Activated T-cell treated with anti-CD3 and anti-CD28 coated beads, Interleukin-2, amount 50 U/mL, for 72 hours (primary cell): Measurements from ENCODE around the gene TRPC4. TPM values are rescaled to one million over a fixed set of nuclear protein-coding genes. Genes with fewer than 3 reads are reported as not detected.

ENCODE experiments used
- ATAC-seq, 2 donors: fragments of 150-1000 bp; cut with Tn5 transposase; replicated peaks in 1 of 2; 2 replicates each; pipeline ENCODE4 v1.10.0; 2021; ENCODE audit warnings: moderate library complexity in 2 of 2, mild to moderate bottlenecking in 1 of 2
- DNase-seq, 2 donors: peaks; one replicate each; pipeline ENCODE4 v3.0.0; 2021 to 2022; ENCODE audit warnings: mixed read lengths in 1 of 2
- H3K27ac Mint-ChIP-seq: one replicate; pipeline ENCODE4 v1.8.0; 2022; ENCODE audit warnings: mild to moderate bottlenecking, moderate library complexity, mixed read lengths
- H3K27me3 Mint-ChIP-seq: one replicate; pipeline ENCODE4 v1.8.0; 2022; ENCODE audit warnings: low read depth, mixed read lengths
- H3K36me3 Mint-ChIP-seq, 2 donors: one replicate each; pipeline ENCODE4 v1.8.0; 2022; ENCODE audit warnings: mixed read lengths in 2 of 2, mild to moderate bottlenecking in 1 of 2; ENCODE audit not compliant: insufficient read depth in 2 of 2
- H3K4me1 Mint-ChIP-seq: one replicate; pipeline ENCODE4 v1.8.0; 2022; ENCODE audit warnings: low read depth, mixed read lengths
- H3K4me3 Mint-ChIP-seq, 2 donors: one replicate each; pipeline ENCODE4 v1.8.0; 2022; ENCODE audit warnings: mild to moderate bottlenecking in 2 of 2, mixed read lengths in 2 of 2, moderate library complexity in 2 of 2
- H3K9me3 Mint-ChIP-seq, 2 donors: one replicate each; pipeline ENCODE4 v1.8.0; 2022; ENCODE audit warnings: mixed read lengths in 2 of 2
- total RNA-seq, 2 donors: library from RNA; stranded (reverse); gene quantifications; one replicate each; pipeline ENCODE4 v1.2.3, GENCODE V29; 2022

TRPC4 gene
- total RNA-seq, 2 donors from 2014 or later: not detected

DNA sequence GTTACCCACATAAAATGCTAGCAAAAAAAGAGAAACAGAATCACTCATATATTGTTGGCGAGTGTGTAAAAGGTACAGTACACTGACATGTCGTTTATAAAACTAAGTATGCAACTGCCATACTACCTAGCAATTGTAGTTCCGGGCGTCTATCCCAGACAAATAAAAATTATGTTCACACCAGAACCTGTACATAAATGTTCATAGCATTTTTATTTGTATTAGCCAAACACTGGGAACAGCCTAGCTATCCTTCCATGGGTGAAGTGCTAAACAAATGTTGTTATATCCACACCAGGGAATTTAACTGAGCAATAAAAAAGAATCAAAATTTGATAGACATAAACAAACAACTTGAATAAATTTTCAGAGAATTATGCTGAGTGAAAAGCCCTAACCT, 242.1 kb downstream of the TRPC4 start:
- no peaks in the 10 kb centered on the region for H3K36me3 Mint-ChIP-seq
- H3K4me1 Mint-ChIP-seq: no peaks in the 10 kb centered on the region
- no peak overlapping the region for H3K27ac Mint-ChIP-seq
- H3K27me3 Mint-ChIP-seq: no peaks in the 10 kb centered on the region
- no peak overlapping the region for H3K4me3 Mint-ChIP-seq
- no peak for DNase-seq
- no peak for ATAC-seq
- H3K9me3 Mint-ChIP-seq: peaks cover 2 to 10% of the 10 kb centered on the region in 2 donors

DNA sequence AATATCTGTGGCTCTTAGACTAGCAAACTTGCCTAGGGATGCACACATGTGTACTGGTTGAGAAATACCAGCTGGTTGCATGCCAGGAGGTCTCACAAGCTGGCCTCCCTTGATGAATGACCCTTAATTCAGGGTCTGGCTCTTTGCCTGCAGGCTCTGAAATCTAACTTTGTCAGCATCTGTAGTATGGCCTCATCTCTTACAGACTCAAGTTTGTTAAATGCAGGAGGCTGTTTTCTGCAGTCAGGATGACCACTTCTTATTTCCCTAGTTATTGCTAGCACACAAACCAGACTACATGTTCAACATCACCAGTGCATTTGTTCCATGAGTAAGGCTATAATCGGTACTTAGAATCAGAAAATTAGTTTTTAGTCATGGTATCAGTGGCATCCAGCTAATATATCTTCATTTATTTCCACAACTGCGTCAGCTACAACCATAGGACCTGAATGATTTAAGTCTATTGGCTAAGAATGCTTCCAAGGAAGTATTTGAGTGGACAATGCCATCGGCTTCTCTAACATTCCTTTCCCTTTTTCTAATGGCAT, 247.7 kb downstream of the TRPC4 start:
- no peak for ATAC-seq
- peaks cover 0 to 2% of the 10 kb centered on the region in 2 donors for H3K36me3 Mint-ChIP-seq
- no peak for DNase-seq
- H3K27me3 Mint-ChIP-seq: no peaks in the 10 kb centered on the region
- no peak overlapping the region for H3K27ac Mint-ChIP-seq
- H3K4me3 Mint-ChIP-seq: no peak overlapping the region
- H3K4me1 Mint-ChIP-seq: no peaks in the 10 kb centered on the region
- peaks cover 0 to 13% of the 10 kb centered on the region in 2 donors for H3K9me3 Mint-ChIP-seq

GRCh38 chr13:37618554-37618953, 251.0 kb downstream of the TRPC4 start:
- no peak overlapping the region for H3K27ac Mint-ChIP-seq
- no peaks in the 10 kb centered on the region for H3K4me1 Mint-ChIP-seq
- ATAC-seq: no peak
- H3K36me3 Mint-ChIP-seq: peaks cover 0 to 2% of the 10 kb centered on the region in 2 donors
- H3K27me3 Mint-ChIP-seq: no peaks in the 10 kb centered on the region
- no peak for DNase-seq
- H3K4me3 Mint-ChIP-seq: no peak overlapping the region
- peaks cover 0 to 7% of the 10 kb centered on the region in 2 donors for H3K9me3 Mint-ChIP-seq

DNA sequence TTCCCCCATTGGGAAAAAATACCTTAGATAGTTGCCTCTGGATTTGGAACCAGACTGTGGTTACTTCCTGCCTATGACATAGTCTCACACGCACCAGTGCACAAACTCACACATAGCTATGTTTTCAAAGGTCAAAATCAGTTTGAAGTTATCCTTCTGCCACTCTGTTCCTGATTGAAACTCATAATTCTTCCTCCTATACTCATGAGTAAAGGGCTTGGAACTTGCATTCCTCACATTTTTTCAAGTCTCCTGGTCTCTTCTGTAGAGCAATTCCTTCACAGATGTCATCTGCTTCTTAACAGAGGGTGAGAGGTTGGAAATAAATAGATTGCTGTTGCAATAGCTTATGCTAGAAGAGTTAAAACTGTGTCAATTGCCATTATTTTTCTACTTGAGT, 252.4 kb downstream of the TRPC4 start:
- no peaks in the 10 kb centered on the region for H3K4me1 Mint-ChIP-seq
- no peak overlapping the region for H3K27ac Mint-ChIP-seq
- H3K9me3 Mint-ChIP-seq: peaks cover 0 to 6% of the 10 kb centered on the region in 2 donors
- peaks cover 0 to 2% of the 10 kb centered on the region in 2 donors for H3K36me3 Mint-ChIP-seq
- no peak for ATAC-seq
- DNase-seq: no peak
- no peaks in the 10 kb centered on the region for H3K27me3 Mint-ChIP-seq
- H3K4me3 Mint-ChIP-seq: no peak overlapping the region

DNA sequence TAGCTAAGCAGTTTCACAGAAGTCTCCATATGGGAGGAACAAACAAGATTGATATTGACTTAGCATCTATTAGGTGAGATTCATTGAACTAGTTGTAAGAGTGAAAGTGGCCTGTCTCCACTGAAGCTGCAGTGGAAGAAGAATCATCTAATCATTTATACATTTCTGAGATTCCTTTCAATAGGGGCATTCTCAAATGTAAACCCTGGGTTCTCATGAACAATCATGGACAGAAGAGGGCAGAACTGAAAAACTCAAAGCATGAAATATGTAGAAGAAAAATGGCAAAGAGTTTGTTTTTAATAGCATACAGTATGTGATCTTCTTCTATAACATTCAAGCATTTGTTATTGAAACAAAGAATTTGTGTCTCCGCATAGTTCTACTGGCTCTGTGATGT, 253.4 kb downstream of the TRPC4 start:
- peaks cover 0 to 2% of the 10 kb centered on the region in 2 donors for H3K36me3 Mint-ChIP-seq
- ATAC-seq: no peak
- H3K9me3 Mint-ChIP-seq: peaks cover 0 to 4% of the 10 kb centered on the region in 2 donors
- H3K4me1 Mint-ChIP-seq: no peaks in the 10 kb centered on the region
- H3K4me3 Mint-ChIP-seq: no peak overlapping the region
- H3K27me3 Mint-ChIP-seq: no peaks in the 10 kb centered on the region
- DNase-seq: no peak
- H3K27ac Mint-ChIP-seq: no peak overlapping the region

DNA sequence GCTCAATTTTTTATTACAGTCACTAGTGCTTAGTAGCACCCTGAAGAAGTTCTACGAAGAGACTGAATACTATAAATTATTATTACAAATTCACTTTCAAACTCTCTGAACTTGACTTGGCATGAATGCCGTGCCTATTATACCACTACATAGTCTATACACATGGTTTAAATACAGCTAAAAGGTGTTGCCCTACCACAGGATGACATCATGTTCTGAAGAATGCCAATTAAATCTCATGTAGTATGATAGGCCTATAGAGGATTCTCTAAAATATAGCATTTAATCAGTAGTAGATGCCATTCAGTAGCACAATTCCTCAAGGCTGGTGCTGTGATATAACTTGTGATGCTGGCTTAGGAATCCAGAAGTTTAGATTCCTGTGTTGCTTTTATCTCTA, 254.3 kb downstream of the TRPC4 start:
- Mint-ChIP-seq H3K9me3 (no peaks in the 10 kb centered on the region), H3K27me3 (no peaks in the 10 kb centered on the region), H3K36me3 (no peaks in the 10 kb centered on the region), H3K4me1 (no peaks in the 10 kb centered on the region), H3K4me3 (no peak overlapping the region), H3K27ac (no peak overlapping the region)
- no peak for ATAC-seq
- no peak for DNase-seq

GRCh38 chr13:37613638-37614037, 255.9 kb downstream of the TRPC4 start:
- no peaks in the 10 kb centered on the region for H3K27me3 Mint-ChIP-seq
- H3K9me3 Mint-ChIP-seq: no peaks in the 10 kb centered on the region
- H3K4me3 Mint-ChIP-seq: no peak overlapping the region
- no peak overlapping the region for H3K27ac Mint-ChIP-seq
- ATAC-seq (no peak), DNase-seq (no peak)
- no peaks in the 10 kb centered on the region for H3K36me3 Mint-ChIP-seq
- no peaks in the 10 kb centered on the region for H3K4me1 Mint-ChIP-seq

GRCh38 chr13:37613236-37613635, 256.3 kb downstream of the TRPC4 start:
- Mint-ChIP-seq H3K27me3 (no peaks in the 10 kb centered on the region), H3K4me3 (no peak overlapping the region), H3K27ac (no peak overlapping the region), H3K4me1 (no peaks in the 10 kb centered on the region), H3K9me3 (no peaks in the 10 kb centered on the region), H3K36me3 (no peaks in the 10 kb centered on the region)
- ATAC-seq (no peak), DNase-seq (no peak)

- H3K9me3 Mint-ChIP-seq: peaks cover 3% of the 10 kb centered on the region in 2 donors
- H3K27ac Mint-ChIP-seq: no peak overlapping the region
- no peak overlapping the region for H3K4me3 Mint-ChIP-seq
- ATAC-seq: no peak
- H3K36me3 Mint-ChIP-seq: peaks cover 0 to 2% of the 10 kb centered on the region in 2 donors
- DNase-seq: no peak
- H3K4me1 Mint-ChIP-seq: no peaks in the 10 kb centered on the region
- no peaks in the 10 kb centered on the region for H3K27me3 Mint-ChIP-seq
These were observed 260.7 kb downstream of the TRPC4 start for GRCh38 chr13:37608750-37609339.

DNA sequence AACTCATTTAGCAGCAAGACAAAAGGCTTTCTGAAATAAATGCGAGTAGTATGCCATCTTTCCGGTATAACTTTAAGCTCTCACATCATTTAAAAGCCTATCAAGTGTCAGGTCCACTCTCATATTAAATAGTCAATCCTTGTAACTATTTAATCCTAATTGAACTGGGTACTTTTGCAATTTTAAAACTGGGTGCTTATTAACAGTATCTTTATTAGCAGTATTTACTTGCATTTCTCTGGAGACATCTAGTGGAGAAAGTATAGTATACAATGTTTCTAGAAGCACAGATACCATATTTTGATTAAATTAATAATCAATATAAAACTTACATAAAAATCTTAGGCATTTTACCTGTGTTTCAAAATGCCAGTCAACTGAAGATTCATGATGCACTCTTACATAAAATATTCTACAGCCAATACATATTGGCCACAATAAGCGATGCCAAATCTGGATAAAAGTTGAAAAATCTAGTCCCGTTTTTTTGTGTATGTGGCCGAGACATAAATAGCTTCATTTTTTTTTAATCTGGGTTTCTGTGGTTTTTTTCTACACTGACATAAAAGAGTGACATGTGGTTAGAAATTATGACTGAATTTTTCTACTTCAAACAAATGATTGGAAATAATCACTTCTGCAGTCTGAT, 266.7 kb downstream of the TRPC4 start:
- H3K9me3 Mint-ChIP-seq: peaks cover 3% of the 10 kb centered on the region in 2 donors
- no peaks in the 10 kb centered on the region for H3K27me3 Mint-ChIP-seq
- no peak overlapping the region for H3K4me3 Mint-ChIP-seq
- H3K36me3 Mint-ChIP-seq: peaks cover 0 to 2% of the 10 kb centered on the region in 2 donors
- DNase-seq (no peak), ATAC-seq (no peak)
- H3K4me1 Mint-ChIP-seq: no peaks in the 10 kb centered on the region
- H3K27ac Mint-ChIP-seq: no peak overlapping the region

DNA sequence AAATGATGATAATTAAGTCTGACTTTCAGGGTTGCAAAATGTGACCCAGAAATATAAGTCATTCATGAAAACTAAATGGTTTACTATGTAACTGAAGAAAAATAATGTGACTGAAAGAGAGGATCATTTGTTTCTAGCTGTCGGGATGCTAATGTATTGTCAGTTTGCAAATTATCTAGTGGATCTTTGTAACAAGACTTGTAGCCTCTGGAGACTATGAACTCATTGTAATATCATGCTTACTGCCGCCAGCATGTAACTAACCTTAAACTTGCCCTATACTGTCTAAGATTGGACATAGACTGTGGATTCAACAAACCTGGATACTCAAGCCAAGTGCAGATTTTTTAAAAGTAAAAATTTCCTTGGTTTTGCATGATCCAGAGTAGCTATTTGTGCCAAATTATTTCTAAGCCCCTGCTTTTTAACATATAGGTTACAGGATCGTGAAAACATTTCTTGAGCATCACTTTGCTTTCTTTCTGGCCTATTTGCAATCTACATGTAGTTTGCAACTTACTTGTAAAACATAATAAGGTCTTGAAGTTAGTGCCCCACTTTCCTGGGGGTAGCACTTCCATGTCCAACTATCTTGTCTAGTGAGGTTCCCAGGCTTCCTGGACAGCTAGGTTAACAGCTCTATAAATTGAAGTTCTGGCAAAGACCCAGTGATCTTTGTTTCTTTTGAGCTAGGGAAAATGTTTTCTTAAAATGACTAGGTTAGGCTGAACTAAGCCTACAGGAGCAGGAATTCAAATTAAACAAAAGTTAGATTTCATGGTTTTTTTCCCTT, 267.7 kb downstream of the TRPC4 start:
- Mint-ChIP-seq H3K27me3 (no peaks in the 10 kb centered on the region), H3K27ac (no peak overlapping the region), H3K9me3 (peaks cover 1 to 3% of the 10 kb centered on the region in 2 donors), H3K4me3 (no peak overlapping the region), H3K4me1 (no peaks in the 10 kb centered on the region), H3K36me3 (peaks cover 0 to 2% of the 10 kb centered on the region in 2 donors)
- DNase-seq (no peak), ATAC-seq (no peak)

DNA sequence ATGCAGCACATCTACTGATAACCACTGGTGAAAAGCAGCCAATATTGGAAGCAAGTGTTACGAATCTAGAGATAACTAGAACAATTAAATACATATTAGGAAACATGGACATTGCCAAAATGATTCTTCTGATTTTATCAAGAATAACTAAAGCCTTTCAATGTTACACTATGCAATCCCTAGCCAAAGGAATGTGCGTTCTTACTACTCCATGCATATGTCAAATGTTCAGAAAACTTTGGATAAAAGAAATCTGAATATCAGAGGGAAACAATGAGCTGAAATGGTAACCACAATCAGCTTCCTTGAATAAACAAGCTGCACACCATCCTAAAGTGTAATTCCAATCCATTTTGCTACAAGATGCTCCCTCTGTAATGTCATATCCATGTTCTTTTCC, 270.1 kb downstream of the TRPC4 start:
- Mint-ChIP-seq H3K4me3 (no peak overlapping the region), H3K27ac (no peak overlapping the region), H3K36me3 (no peaks in the 10 kb centered on the region), H3K9me3 (no peaks in the 10 kb centered on the region), H3K4me1 (no peaks in the 10 kb centered on the region), H3K27me3 (no peaks in the 10 kb centered on the region)
- ATAC-seq: no peak
- DNase-seq: no peak

- Mint-ChIP-seq H3K9me3 (no peaks in the 10 kb centered on the region), H3K4me1 (no peaks in the 10 kb centered on the region), H3K36me3 (no peaks in the 10 kb centered on the region), H3K27me3 (no peaks in the 10 kb centered on the region), H3K4me3 (no peak within 1 kb of the TSS), H3K27ac (no peak within 1 kb of the TSS)
- ATAC-seq (no peak), DNase-seq (no peak)
These were observed 271.0 kb downstream of the TRPC4 start, which contains the start of gene POSTN for GRCh38 chr13:37598597-37598996. Gene POSTN, minus strand, starts transcription at chr13:37598768. Its CDS starts 42 bp downstream, at chr13:37598726.
